ENCODE results near the gene PAX8. TPM values are rescaled to one million over a fixed set of nuclear protein-coding genes. Genes with fewer than 3 reads are reported as not detected.

The PAX8 gene
- total and polyA plus RNA-seq, 12 donors = 1.7 to 72.3 (median 11.6) TPM

GRCh38 chr2:113223813-113224212 lies 54.9 kb downstream of the PAX8 start:
- Histone ChIP-seq H3K4me3 (no peak overlapping the region), H3K27me3 (no peaks in the 10 kb centered on the region), H3K4me1 (replicated peaks in 1 of 2) (peaks cover 34 to 44% of the 10 kb centered on the region in 2 donors), H3K27ac (no peak overlapping the region), H3K36me3 (replicated peaks in 1 of 2) (no peaks in the 10 kb centered on the region), H3K9me3 (replicated peaks in 1 of 3) (no peaks in the 10 kb centered on the region)
- no peak for DNase-seq
- TF ChIP-seq POLR2A (IDR thresholded peaks at IDR 0.05) = no peak
- TF ChIP-seq CTCF (IDR thresholded peaks at IDR 0.05) = no peak
- 89 to 97% (median 94%) methylated on average over 1 of the region's 1 CpG for WGBS, 4 donors
- intact Hi-C loops (cut with DNase I) = no loop called here

GRCh38 chr2:113221846-113222245 lies 56.9 kb downstream of the PAX8 start:
- Histone ChIP-seq H3K4me1 (replicated peaks in 1 of 2) (peaks cover 48 to 57% of the 10 kb centered on the region in 2 donors), H3K27ac (no peak overlapping the region), H3K4me3 (no peak overlapping the region), H3K27me3 (no peaks in the 10 kb centered on the region), H3K36me3 (replicated peaks in 1 of 2) (no peaks in the 10 kb centered on the region), H3K9me3 (replicated peaks in 1 of 3) (no peaks in the 10 kb centered on the region)
- TF ChIP-seq CTCF (IDR thresholded peaks at IDR 0.05) (no peak), POLR2A (IDR thresholded peaks at IDR 0.05) (no peak)
- intact Hi-C loops (cut with DNase I) = no loop called here
- 64 to 77% (median 74%) methylated on average over 6 of the region's 6 CpGs for WGBS, 4 donors
- no peak for DNase-seq

GRCh38 chr2:113220970-113221708 lies 57.6 kb downstream of the PAX8 start:
- no peak for DNase-seq
- 68 to 87% (median 86%) methylated on average over 6 of the region's 6 CpGs for WGBS, 4 donors
- Histone ChIP-seq H3K27me3 (no peaks in the 10 kb centered on the region), H3K4me1 (replicated peaks in 1 of 2) (peaks cover 46 to 55% of the 10 kb centered on the region in 2 donors), H3K4me3 (no peak overlapping the region), H3K27ac (peak overlapping the region in 2 of 5 donors; percentile 90 to 93), H3K36me3 (replicated peaks in 1 of 2) (no peaks in the 10 kb centered on the region), H3K9me3 (replicated peaks in 1 of 3) (no peaks in the 10 kb centered on the region)
- TF ChIP-seq POLR2A (IDR thresholded peaks at IDR 0.05) = no peak
- no peak for TF ChIP-seq CTCF (IDR thresholded peaks at IDR 0.05)
- intact Hi-C loops (cut with DNase I) = no loop called here

GRCh38 chr2:113219889-113220641 lies 58.7 kb downstream of the PAX8 start:
- TF ChIP-seq CTCF (IDR thresholded peaks at IDR 0.05) (no peak), POLR2A (IDR thresholded peaks at IDR 0.05) (peak; percentile 15 to 31)
- H3K4me1 ChIP-seq (replicated peaks in 1 of 2) = peaks cover 36 to 44% of the 10 kb centered on the region in 2 donors
- peak overlapping the region in 1 of 4 donors; percentile 19 for H3K4me3 ChIP-seq
- 53 to 79% (median 72%) methylated on average over 5 to 6 of the region's 6 CpGs for WGBS, 4 donors
- H3K36me3 ChIP-seq (replicated peaks in 1 of 2) = no peaks in the 10 kb centered on the region
- no peaks in the 10 kb centered on the region for H3K9me3 ChIP-seq (replicated peaks in 1 of 3)
- DNase-seq = peak; percentile 79 to 91 (median 89)
- H3K27ac ChIP-seq = peak overlapping the region; percentile 59 to 93 (median 83)
- intact Hi-C loops (cut with DNase I) = no loop called here
- no peaks in the 10 kb centered on the region for H3K27me3 ChIP-seq

Measured in adrenal gland (tissue), 12 donors.